ENCODE data around the gene RPP14.

DNA sequence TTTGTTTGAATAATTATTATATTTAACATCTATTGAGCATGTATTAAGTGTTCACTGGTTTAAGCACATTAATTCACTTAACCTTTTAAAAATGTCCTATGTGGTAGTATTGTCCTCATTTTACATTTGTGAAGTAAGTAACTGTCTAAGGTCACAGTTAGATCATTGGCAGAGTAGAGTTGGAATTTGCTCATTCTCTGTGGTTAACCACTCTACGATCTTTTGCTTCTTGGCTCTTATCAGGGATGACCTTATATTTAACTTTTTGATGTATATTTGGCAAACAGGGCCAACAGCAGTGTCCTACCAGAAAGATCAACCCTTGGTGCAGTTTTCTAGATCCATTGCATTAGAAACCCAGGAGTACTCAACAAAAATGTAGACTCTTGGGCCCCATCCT lies 60.7 kb downstream of the RPP14 start:
- no peak for TF ChIP-seq POLR2A (IDR thresholded peaks at IDR 0.05)
- TF ChIP-seq, protein P1, sequence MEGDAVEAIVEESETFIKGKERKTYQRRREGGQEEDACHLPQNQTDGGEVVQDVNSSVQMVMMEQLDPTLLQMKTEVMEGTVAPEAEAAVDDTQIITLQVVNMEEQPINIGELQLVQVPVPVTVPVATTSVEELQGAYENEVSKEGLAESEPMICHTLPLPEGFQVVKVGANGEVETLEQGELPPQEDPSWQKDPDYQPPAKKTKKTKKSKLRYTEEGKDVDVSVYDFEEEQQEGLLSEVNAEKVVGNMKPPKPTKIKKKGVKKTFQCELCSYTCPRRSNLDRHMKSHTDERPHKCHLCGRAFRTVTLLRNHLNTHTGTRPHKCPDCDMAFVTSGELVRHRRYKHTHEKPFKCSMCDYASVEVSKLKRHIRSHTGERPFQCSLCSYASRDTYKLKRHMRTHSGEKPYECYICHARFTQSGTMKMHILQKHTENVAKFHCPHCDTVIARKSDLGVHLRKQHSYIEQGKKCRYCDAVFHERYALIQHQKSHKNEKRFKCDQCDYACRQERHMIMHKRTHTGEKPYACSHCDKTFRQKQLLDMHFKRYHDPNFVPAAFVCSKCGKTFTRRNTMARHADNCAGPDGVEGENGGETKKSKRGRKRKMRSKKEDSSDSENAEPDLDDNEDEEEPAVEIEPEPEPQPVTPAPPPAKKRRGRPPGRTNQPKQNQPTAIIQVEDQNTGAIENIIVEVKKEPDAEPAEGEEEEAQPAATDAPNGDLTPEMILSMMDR (IDR thresholded peaks at IDR 0.05) = no peak

Data from esophagus squamous epithelium (tissue), 4 donors.